AG10803 (cell line): ENCODE results near the gene IP6K3.

Experiments used
- DNase-seq: peaks from one replicate; pipeline ENCODE4 v3.0.0; 2010; ENCODE audit warnings: low read depth
- H3K4me3 ChIP-seq: 2 replicates; pipeline ENCODE4 v1.5.1; 2011; ENCODE audit warnings: mild to moderate bottlenecking, low read length, control low read depth
- TF ChIP-seq, protein P1 (sequence below): conservative IDR thresholded peaks from 2 replicates; pipeline ENCODE4 v1.5.1; 2011; ENCODE audit warnings: mild to moderate bottlenecking, low read length, control low read depth, inconsistent platforms

Gene IP6K3

DNA sequence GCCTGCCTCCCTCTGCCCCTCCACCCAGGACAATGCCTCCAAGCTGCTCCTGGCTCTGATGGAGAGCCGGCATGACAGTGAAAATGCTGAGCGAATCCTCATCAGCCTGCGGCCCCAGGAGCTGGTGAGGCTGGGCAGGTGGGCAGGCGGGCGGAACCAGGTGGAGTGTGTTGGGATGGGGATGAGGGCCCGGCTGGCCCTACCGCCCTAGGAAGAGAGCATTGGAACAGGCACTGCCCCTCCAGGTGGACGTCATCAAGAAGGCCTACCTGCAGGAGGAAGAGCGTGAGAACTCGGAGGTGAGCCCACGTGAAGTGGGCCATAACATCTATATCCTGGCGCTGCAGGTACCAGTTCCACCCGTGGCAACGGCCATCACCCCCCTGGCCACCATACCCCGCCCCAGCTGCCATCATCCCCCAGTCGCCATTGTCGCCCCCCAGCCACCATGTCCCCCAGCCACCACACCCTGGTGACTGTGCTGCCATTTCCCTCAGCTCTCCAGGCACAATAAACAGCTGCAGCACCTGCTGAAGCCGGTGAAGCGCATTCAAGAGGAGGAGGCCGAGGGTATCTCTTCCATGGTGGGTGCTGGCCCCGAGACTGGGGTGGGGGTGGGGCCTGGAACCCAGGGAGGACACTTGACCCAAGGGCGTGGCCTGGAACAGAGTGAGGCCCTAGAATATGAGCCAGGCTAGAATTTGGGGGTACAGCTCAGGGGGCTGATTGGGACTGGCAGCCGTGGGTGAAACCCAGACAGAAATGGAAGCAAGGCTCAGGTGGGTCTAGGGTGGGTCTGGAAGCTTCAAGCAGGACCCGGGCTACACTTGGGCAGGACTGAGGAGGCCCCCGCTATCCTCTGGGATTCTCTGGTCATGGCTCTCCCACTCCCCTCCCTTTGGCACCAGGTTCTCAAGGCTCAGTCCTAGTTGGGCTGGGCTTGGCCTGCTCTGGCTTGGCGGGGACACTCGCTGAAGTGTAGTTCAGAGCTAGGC, 59.4 kb downstream of the IP6K3 start:
- no peak overlapping the region for H3K4me3 ChIP-seq
- no peak for DNase-seq
- TF ChIP-seq, protein P1, sequence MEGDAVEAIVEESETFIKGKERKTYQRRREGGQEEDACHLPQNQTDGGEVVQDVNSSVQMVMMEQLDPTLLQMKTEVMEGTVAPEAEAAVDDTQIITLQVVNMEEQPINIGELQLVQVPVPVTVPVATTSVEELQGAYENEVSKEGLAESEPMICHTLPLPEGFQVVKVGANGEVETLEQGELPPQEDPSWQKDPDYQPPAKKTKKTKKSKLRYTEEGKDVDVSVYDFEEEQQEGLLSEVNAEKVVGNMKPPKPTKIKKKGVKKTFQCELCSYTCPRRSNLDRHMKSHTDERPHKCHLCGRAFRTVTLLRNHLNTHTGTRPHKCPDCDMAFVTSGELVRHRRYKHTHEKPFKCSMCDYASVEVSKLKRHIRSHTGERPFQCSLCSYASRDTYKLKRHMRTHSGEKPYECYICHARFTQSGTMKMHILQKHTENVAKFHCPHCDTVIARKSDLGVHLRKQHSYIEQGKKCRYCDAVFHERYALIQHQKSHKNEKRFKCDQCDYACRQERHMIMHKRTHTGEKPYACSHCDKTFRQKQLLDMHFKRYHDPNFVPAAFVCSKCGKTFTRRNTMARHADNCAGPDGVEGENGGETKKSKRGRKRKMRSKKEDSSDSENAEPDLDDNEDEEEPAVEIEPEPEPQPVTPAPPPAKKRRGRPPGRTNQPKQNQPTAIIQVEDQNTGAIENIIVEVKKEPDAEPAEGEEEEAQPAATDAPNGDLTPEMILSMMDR: no peak

DNA sequence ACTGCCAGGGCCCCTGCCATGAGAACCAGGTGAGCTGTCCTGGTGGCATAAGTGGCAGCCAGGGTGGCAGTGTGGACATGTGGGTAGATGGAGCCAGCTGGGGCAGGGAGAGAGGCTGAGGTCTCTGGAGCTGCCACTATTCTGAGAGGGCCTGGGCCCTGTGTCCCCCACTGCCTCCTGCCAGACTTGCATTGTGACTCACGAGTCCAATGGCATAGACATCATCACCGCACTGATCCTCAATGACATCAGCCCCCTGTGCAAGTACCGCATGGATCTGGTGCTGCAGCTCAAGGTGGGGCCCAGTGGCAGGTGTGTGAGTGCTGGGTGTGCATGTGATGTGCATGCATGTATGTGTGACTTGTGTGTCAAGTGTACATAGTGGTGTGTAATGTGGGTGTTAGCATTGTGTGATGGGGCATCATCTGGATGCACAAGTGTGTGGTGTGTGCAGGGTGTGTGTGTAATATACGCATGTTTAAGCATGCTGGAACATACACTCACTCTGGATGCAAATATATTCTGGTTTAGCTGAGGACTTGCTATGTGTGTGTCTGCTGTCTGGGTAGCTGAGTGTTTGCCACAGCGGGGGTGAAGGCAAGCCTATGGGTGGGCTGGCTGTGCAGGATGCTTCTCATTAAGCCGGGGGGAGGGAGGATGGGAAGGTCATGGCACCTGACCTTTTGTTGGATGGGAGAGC, 60.3 kb downstream of the IP6K3 start:
- TF ChIP-seq, protein P1: no peak
- no peak for DNase-seq
- H3K4me3 ChIP-seq: no peak overlapping the region

DNA sequence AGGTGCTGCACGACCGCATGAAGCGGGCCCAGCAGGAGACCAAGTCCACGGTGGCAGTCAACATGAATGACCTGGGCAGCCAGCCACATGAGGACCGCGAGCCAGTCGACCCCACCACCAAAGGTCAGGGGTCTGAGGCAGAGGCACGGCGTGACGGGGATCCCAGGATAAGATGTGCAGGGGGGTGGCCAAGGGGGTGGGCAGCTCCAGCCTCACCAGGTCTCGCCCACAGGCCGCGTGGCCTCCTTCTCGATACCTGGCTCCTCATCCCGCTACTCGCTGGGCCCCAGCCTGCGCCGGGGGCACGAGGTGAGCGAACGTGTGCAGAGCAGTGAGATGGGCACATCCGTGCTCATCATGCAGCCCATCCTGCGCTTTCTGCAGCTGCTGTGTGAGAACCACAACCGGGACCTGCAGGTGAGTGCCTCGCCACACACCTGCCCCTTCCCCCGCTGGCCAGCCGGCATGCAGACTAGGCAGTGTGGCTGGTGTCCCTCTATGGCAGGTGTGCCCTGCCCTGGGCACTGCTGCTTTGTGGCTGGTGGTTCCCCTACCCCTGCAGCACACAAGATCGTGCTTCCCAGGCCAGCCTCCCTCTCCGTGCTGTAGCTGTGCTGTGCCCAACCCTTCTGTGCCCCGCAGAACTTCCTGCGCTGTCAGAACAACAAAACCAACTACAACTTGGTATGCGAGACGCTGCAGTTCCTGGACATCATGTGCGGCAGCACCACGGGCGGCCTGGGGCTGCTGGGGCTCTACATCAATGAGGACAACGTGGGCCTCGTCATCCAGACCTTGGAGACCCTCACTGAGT, 61.1 kb downstream of the IP6K3 start:
- no peak for DNase-seq
- TF ChIP-seq, protein P1: no peak
- H3K4me3 ChIP-seq: no peak overlapping the region

DNA sequence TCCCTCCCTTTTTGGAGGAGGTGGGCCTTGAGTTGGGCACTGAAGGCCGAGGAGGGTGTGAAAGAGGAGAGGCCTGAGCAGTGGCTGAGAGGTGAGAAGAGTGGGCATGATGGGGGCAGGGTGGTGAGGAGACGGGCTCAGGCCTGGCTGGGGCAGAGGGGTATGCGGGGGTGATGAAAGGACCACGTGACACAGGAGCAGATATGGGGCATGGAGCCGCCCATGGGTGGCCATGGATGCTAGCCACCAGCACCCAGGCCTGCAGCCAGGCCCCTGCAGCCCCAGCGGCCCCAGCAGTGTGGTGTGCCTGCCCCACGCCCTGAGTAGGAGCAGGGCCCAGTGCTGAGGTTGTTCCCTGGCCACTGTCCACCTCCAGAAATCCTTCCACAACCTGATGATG, 61.7 kb downstream of the IP6K3 start:
- no peak overlapping the region for H3K4me3 ChIP-seq
- TF ChIP-seq, protein P1: no peak
- DNase-seq: no peak

DNA sequence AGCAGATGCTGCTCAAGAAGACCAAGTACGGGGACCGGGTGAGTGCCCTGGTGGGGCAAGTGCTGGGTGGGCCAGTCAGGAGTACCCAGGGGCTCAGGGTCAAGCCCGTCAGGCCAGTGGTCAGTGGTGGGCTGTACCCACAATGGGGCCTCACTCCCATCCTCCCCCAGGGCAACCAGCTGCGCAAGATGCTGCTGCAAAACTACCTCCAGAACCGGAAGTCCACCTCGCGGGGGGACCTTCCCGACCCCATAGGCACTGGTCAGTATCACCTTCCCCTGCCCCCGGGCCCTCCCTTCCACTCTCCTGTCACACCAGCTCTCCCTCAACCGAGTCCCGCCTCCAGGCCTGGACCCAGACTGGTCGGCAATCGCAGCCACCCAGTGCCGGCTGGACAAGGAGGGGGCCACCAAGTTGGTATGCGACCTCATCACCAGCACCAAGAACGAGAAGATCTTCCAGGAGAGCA, 62.2 kb downstream of the IP6K3 start:
- TF ChIP-seq, protein P1: no peak
- no peak for DNase-seq
- H3K4me3 ChIP-seq: no peak overlapping the region

DNA sequence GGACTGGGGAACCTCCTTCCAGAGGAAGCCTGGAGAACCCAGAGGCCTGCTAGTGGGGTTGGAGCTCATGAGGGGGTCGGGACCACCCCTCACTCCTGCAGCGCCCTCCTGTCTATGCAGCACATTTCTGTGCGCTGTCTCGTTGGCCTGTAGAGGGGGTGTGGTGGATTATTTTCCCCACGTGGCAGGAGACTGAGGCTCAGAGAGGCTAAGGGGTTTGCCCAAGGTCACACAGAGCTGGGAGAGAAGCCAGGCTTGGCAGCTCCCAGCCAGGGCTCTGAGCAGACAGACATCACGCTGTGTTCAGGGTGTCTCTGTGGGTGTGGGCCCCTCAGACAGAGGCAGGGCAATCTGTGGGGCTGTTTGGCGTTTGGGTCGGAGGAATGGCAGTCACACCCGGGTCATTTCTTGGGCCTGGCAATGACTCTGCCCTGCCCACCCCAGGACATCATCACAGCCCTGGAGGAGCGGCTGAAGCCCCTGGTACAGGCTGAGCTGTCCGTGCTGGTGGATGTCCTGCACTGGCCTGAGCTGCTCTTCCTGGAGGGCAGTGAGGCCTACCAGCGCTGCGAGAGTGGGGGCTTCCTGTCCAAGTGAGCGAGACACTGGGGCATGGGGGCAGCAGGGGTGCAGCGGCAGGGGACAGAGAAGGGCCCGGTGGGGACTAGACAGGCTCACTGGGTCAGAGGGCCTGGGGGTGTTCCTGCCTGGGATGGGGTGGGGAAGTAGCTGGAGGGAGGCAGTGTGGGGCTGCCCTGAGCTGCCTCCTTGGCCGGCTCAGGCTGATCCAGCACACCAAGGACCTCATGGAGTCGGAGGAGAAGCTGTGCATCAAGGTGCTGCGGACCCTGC, 62.9 kb downstream of the IP6K3 start:
- no peak for DNase-seq

More for the DNA sequence above, 62.9 kb downstream of the IP6K3 start:
- H3K4me3 ChIP-seq: no peak overlapping the region
- TF ChIP-seq, protein P1: no peak
